K562 (cell line): ENCODE measurements around the gene NPAS2. TPM values are rescaled to one million over a fixed set of nuclear protein-coding genes. Genes with fewer than 3 reads are reported as not detected.

Experiments
- HLTF ChIP-seq: fragments of 450-650 bp; IDR thresholded peaks from 2 replicates; pipeline ENCODE4 v1.6.1; 2016
- HNRNPUL1 ChIP-seq: fragments of 200-400 bp; formaldehyde crosslinking; IDR thresholded peaks from 2 replicates; pipeline ENCODE4 v1.6.1; 2017; ENCODE audit warnings: low read length
- MBD1 ChIP-seq: fragments of 250-450 bp; sonication (Bioruptor Pico); IDR thresholded peaks from 2 replicates; pipeline ENCODE4 v1.8.0; 2022; ENCODE audit warnings: inconsistent platforms
- MECOM ChIP-seq: fragments of 250-450 bp; sonication (Bioruptor Pico); IDR thresholded peaks from 2 replicates; pipeline ENCODE4 v1.8.0; 2022; ENCODE audit warnings: inconsistent platforms
- NR0B1 ChIP-seq: fragments of 450-650 bp; IDR thresholded peaks from one replicate; pipeline ENCODE4 v1.6.1; 2018; ENCODE audit warnings: mild to moderate bottlenecking, moderate library complexity; ENCODE audit not compliant: partially characterized antibody
- PBX2 ChIP-seq, 2 experiments: IDR thresholded peaks in 1 of 2; conservative IDR thresholded peaks in 1 of 2; 2 replicates each; pipeline ENCODE4 v1.6.1; 2016; ENCODE audit warnings: low read depth in 2 of 2, mild to moderate bottlenecking in 1 of 2, missing compliant biosample characterization in 1 of 2, missing genetic modification characterization in 1 of 2, moderate library complexity in 1 of 2
- RBM14 ChIP-seq: fragments of 200-400 bp; formaldehyde crosslinking; IDR thresholded peaks from 2 replicates; pipeline ENCODE4 v1.6.1; 2018; ENCODE audit warnings: low read depth, mild to moderate bottlenecking, low read length, moderate library complexity, borderline replicate concordance; ENCODE audit not compliant: insufficient read depth
- RBM34 ChIP-seq: fragments of 200-400 bp; formaldehyde crosslinking; IDR thresholded peaks from 2 replicates; pipeline ENCODE4 v1.6.1; 2018; ENCODE audit warnings: low read length, borderline replicate concordance; ENCODE audit not compliant: insufficient read depth
- SIRT6 ChIP-seq: IDR thresholded peaks from one replicate; pipeline ENCODE4 v1.6.1; 2012; ENCODE audit warnings: low read depth, mild to moderate bottlenecking, control low read depth, inconsistent platforms, low read length, moderate library complexity
- SP2 ChIP-seq: IDR thresholded peaks from 2 replicates; pipeline ENCODE4 v1.6.1; 2011; ENCODE audit warnings: mild to moderate bottlenecking, low read depth, low read length, moderate library complexity; ENCODE audit not compliant: poor library complexity, severe bottlenecking; ENCODE audit errors: extremely low read depth
- SUPT5H ChIP-seq: fragments of 450-650 bp; IDR thresholded peaks from 2 replicates; pipeline ENCODE4 v1.6.1; 2016
- TCF7L2 ChIP-seq: fragments of 150-350 bp; IDR thresholded peaks from 2 replicates; pipeline ENCODE4 v1.6.1; 2016; ENCODE audit warnings: low read depth, mild to moderate bottlenecking, low read length, moderate library complexity
- ZNF253 ChIP-seq: fragments of 250-450 bp; sonication (Bioruptor Pico); conservative IDR thresholded peaks from 2 replicates; pipeline ENCODE4 v1.6.1; 2021; ENCODE audit warnings: mild to moderate bottlenecking
- ZNF639 ChIP-seq, 2 experiments: fragments of 200-800 bp in 1 of 2; sonication (Bioruptor generic) in 1 of 2; sonication (generic) in 1 of 2; formaldehyde crosslinking in 1 of 2; IDR thresholded peaks in 1 of 2; conservative IDR thresholded peaks in 1 of 2; 2 replicates each; pipeline versions ENCODE4 v1.5.0 to v1.6.1; 2016 to 2020; ENCODE audit warnings: missing compliant biosample characterization in 1 of 2, missing genetic modification characterization in 1 of 2, missing genetic modification reagents in 1 of 2
- ZSCAN29 ChIP-seq: fragments of 450-650 bp; IDR thresholded peaks from 2 replicates; pipeline ENCODE4 v1.6.1; 2017
- polyA plus RNA-seq, 8 experiments: library from polyadenylated mRNA; depleted of rRNA in 4 of 8; stranded (reverse) in 5 of 8; unstranded in 3 of 8; fragments of >200 nt; fragmentation: Nextera tagmentation in 2 of 8; fragmentation: Illumina TruSeq in 1 of 8; extraction: Ambion mirVana in 2 of 8; extraction: Trizol in 1 of 8; gene quantifications; 2 replicates each; pipeline versions ENCODE4 v1.2.1 to v1.2.3, GENCODE V29; 2011 to 2014; ENCODE audit warnings: inconsistent platforms in 1 of 8, missing spikeins in 1 of 8
- total RNA-seq, 7 experiments: library from RNA; depleted of rRNA in 6 of 7; stranded (reverse); fragments of >200 nt in 6 of 7; fragmentation: Illumina TruSeq in 2 of 7; extraction: Trizol in 2 of 7; gene quantifications; 2 replicates each; pipeline versions ENCODE4 v1.2.1 to v1.2.3, GENCODE V29; 2011 to 2021; ENCODE audit warnings: low replicate concordance in 1 of 7
- TF ChIP-seq, protein P1 (sequence below): sonication (generic); formaldehyde crosslinking; IDR thresholded peaks from 2 replicates; pipeline ENCODE4 v1.8.0; 2022; ENCODE audit warnings: mild to moderate bottlenecking, missing genetic modification reagents

The NPAS2 gene
- total and polyA plus RNA-seq, 9 of the 15 experiments (the other 6 are each of a cell fraction or from before 2014, with no cell fraction given) = 0.06 to 0.29 (median 0.07) TPM; not detected in 5

DNA sequence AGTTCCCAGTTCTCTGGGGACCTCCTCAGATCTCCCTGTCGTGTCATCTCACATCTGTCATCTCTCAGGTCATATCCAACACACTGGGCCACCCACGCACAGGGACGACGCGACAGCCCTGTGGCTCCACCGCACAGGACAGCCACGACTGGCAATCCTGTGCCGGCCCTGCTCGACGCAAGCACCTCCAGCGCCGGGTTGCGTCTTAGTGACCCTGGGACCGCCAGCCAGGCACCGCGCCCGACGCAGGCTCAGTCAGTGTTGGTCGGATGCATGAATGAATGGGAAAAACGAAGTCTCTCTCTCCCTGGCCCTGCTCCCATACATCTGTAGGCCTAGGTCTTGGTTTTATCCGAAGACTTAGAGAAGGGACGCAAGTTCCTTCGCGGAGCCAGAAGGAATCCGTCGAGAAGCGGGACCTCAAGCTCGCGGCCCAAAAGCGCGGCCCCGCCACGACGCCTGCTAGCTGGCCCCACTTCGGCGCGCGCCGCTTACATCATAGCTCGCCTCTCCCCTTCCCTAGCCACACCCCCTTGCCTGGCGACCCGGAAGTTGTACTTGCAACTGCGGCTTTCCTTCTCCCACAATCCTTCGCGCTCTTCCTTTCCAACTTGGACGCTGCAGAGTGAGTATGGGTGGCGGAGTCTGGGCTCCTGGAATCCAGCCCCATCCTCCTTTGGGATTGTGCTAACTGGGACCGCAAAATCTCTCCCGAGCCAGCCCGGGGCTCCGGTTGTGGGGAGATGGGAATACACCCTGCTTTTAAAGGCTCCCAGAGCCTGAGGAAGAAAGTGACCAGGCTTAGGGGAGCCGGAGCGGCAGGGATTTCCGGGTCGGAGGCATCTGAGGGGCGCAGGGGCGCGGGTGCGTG lies 182.0 kb downstream of the NPAS2 start, which contains the start of gene RPL31 (continued):
- no peak for TF ChIP-seq RBM14
- TF ChIP-seq, protein P1, sequence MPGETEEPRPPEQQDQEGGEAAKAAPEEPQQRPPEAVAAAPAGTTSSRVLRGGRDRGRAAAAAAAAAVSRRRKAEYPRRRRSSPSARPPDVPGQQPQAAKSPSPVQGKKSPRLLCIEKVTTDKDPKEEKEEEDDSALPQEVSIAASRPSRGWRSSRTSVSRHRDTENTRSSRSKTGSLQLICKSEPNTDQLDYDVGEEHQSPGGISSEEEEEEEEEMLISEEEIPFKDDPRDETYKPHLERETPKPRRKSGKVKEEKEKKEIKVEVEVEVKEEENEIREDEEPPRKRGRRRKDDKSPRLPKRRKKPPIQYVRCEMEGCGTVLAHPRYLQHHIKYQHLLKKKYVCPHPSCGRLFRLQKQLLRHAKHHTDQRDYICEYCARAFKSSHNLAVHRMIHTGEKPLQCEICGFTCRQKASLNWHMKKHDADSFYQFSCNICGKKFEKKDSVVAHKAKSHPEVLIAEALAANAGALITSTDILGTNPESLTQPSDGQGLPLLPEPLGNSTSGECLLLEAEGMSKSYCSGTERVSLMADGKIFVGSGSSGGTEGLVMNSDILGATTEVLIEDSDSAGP (CRISPR knock-in tag) = peak; percentile 88
- TF ChIP-seq MECOM (CRISPR knock-in tag) = no peak
- no peak for TF ChIP-seq PBX2 (CRISPR knock-in tag; IDR thresholded peaks at IDR 0.05; ENCODE audit: low read depth)
- no peak for TF ChIP-seq PBX2 (tag; conservative IDR thresholded peaks at IDR 0.05; ENCODE audit: low read depth)
- no peak for TF ChIP-seq ZNF253 (CRISPR knock-in tag)
- TF ChIP-seq NR0B1 = no peak
- peak; percentile 99 for TF ChIP-seq SUPT5H
- TF ChIP-seq ZNF639 (CRISPR knock-in tag; conservative IDR thresholded peaks at IDR 0.05 in 1 of 2, IDR thresholded peaks at IDR 0.05 in 1 of 2) = peak in 1 of 2 experiments; percentile 83; a peak in 2 of 4 replicates
- no peak for TF ChIP-seq SP2
- TF ChIP-seq SIRT6 = no peak
- no peak for TF ChIP-seq HNRNPUL1
- no peak for TF ChIP-seq HLTF
- TF ChIP-seq TCF7L2 = no peak; the same call in 1 of the 2 replicates
- no peak for TF ChIP-seq RBM34
- TF ChIP-seq ZSCAN29 = peak; percentile 27; the same call in 1 of the 2 replicates
- no peak for TF ChIP-seq MBD1 (CRISPR knock-in tag)
